ENCODE data around the gene ATP8B4. TPM values are rescaled to one million over a fixed set of nuclear protein-coding genes. Genes with fewer than 3 reads are reported as not detected.

ATP8B4 gene
- total RNA-seq, 1 donor, result 0.99 TPM

GRCh38 chr15:49832511-49832910, 286.5 kb downstream of the ATP8B4 start:
- DNase-seq (ENCODE audit: low read depth), result no peak
- TF ChIP-seq, protein P1, sequence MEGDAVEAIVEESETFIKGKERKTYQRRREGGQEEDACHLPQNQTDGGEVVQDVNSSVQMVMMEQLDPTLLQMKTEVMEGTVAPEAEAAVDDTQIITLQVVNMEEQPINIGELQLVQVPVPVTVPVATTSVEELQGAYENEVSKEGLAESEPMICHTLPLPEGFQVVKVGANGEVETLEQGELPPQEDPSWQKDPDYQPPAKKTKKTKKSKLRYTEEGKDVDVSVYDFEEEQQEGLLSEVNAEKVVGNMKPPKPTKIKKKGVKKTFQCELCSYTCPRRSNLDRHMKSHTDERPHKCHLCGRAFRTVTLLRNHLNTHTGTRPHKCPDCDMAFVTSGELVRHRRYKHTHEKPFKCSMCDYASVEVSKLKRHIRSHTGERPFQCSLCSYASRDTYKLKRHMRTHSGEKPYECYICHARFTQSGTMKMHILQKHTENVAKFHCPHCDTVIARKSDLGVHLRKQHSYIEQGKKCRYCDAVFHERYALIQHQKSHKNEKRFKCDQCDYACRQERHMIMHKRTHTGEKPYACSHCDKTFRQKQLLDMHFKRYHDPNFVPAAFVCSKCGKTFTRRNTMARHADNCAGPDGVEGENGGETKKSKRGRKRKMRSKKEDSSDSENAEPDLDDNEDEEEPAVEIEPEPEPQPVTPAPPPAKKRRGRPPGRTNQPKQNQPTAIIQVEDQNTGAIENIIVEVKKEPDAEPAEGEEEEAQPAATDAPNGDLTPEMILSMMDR (IDR thresholded peaks at IDR 0.05; ENCODE audit: insufficient read depth, low read length), result peak; percentile 16
- H3K4me3 ChIP-seq (ENCODE audit: low read depth, low read length), result no peak overlapping the region

GRCh38 chr15:49831206-49831965, 287.6 kb downstream of the ATP8B4 start:
- TF ChIP-seq, protein P1 (IDR thresholded peaks at IDR 0.05; ENCODE audit: insufficient read depth, low read length), result no peak
- H3K4me3 ChIP-seq (ENCODE audit: low read depth, low read length), result no peak overlapping the region

DNA sequence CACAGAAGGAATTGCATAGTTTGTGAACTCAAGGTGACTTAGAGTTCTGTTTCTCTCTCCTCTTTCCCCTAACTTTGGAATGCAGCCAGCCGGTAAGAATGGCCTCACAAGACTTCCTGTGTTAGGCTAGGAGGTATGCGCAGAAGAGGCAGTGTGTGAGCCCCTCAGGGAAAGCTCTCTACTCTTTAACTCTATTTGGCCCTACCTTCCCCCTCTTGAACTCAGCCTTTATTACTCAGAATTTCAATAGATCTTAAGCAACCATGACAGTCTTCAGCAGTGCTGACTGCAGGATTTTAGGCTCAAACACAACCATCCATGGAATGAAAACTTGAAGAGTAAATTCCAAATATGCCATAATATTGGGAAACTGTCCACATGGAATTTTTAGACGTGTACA, 288.6 kb downstream of the ATP8B4 start:
- DNase-seq (ENCODE audit: low read depth), result peak; percentile 73
- H3K4me3 ChIP-seq (ENCODE audit: low read depth, low read length), result no peak overlapping the region
- TF ChIP-seq, protein P1 (IDR thresholded peaks at IDR 0.05; ENCODE audit: insufficient read depth, low read length), result no peak

More at GRCh38 chr15:49831206-49831965, 287.6 kb downstream of the ATP8B4 start:
- DNase-seq (ENCODE audit: low read depth), result peak; percentile 90

- TF ChIP-seq, protein P1 (IDR thresholded peaks at IDR 0.05; ENCODE audit: insufficient read depth, low read length), result no peak
- no peak overlapping the region for H3K4me3 ChIP-seq (ENCODE audit: low read depth, low read length)
- no peak for DNase-seq (ENCODE audit: low read depth)
These were observed 291.7 kb downstream of the ATP8B4 start for GRCh38 chr15:49827311-49827710.

GRCh38 chr15:49826640-49827234, 292.3 kb downstream of the ATP8B4 start:
- no peak overlapping the region for H3K4me3 ChIP-seq (ENCODE audit: low read depth, low read length)
- TF ChIP-seq, protein P1 (IDR thresholded peaks at IDR 0.05; ENCODE audit: insufficient read depth, low read length), result no peak
- no peak for DNase-seq (ENCODE audit: low read depth)

DNA sequence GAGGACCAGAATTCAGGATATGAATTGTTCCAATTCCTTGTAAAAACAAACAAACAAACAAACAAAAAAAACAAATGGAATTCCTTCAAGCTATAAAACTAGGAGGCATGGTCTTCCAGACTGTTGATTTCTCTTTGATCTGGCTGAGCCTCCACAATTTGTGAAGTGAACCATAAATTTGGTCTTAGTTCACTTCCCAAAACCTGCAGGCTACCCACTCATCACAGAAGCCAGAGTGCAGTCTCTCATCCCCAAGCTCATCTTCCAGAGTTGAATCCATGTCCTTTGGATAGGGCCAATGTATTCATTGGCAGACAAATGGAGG, 294.3 kb downstream of the ATP8B4 start:
- no peak overlapping the region for H3K4me3 ChIP-seq (ENCODE audit: low read depth, low read length)
- TF ChIP-seq, protein P1 (IDR thresholded peaks at IDR 0.05; ENCODE audit: insufficient read depth, low read length), result no peak
- no peak for DNase-seq (ENCODE audit: low read depth)
